ENCODE results near the gene CAMK1D.
"Not testable (repeated sequence)": the region's sequence is repeated elsewhere in the genome, so short reads cannot be mapped to it uniquely, and the experiment has no call there.

Gene CAMK1D

GRCh38 chr10:12332572-12333379, 16.6 kb upstream of the CAMK1D start:
- in situ Hi-C loops (cut with HindIII; ENCODE audit: low sequenced_read_pairs), result no loop called here
- no peak for TF ChIP-seq CTCF (IDR thresholded peaks at IDR 0.05; ENCODE audit: low read depth, low read length, missing control alignments)
- H3K4me3 ChIP-seq (ENCODE audit: low read depth, low read length), result no peak overlapping the region
- DNase-seq (ENCODE audit: low read depth), result no peak

GRCh38 chr10:12333380-12334185, 15.8 kb upstream of the CAMK1D start:
- DNase-seq (ENCODE audit: low read depth), result peak; percentile 98
- no peak overlapping the region for H3K4me3 ChIP-seq (ENCODE audit: low read depth, low read length)
- TF ChIP-seq CTCF (IDR thresholded peaks at IDR 0.05; ENCODE audit: low read depth, low read length, missing control alignments), result no peak
- in situ Hi-C loops (cut with HindIII; ENCODE audit: low sequenced_read_pairs), result no loop called here

- in situ Hi-C loops (cut with HindIII; ENCODE audit: low sequenced_read_pairs), result no loop called here
- no peak for TF ChIP-seq CTCF (IDR thresholded peaks at IDR 0.05; ENCODE audit: low read depth, low read length, missing control alignments)
- H3K4me3 ChIP-seq (ENCODE audit: low read depth, low read length), result no peak overlapping the region
- no peak for DNase-seq (ENCODE audit: low read depth)
Measured at GRCh38 chr10:12334186-12334530, 15.2 kb upstream of the CAMK1D start.

GRCh38 chr10:12335169-12335568, 14.2 kb upstream of the CAMK1D start:
- in situ Hi-C loops (cut with HindIII; ENCODE audit: low sequenced_read_pairs); H3K4me3 ChIP-seq (ENCODE audit: low read depth, low read length); DNase-seq (ENCODE audit: low read depth): not testable (repeated sequence)

- no peak for TF ChIP-seq CTCF (IDR thresholded peaks at IDR 0.05; ENCODE audit: low read depth, low read length, missing control alignments)
- H3K4me3 ChIP-seq (ENCODE audit: low read depth, low read length), result no peak overlapping the region
- in situ Hi-C loops (cut with HindIII; ENCODE audit: low sequenced_read_pairs), result no loop called here
- peak; percentile 28 for DNase-seq (ENCODE audit: low read depth)
Measured at GRCh38 chr10:12337453-12338372, 11.6 kb upstream of the CAMK1D start.

GRCh38 chr10:12338981-12339380, 10.4 kb upstream of the CAMK1D start:
- DNase-seq (ENCODE audit: low read depth), result no peak
- in situ Hi-C loops (cut with HindIII; ENCODE audit: low sequenced_read_pairs), result no loop called here

More at GRCh38 chr10:12338981-12339380, 10.4 kb upstream of the CAMK1D start:
- TF ChIP-seq CTCF (IDR thresholded peaks at IDR 0.05; ENCODE audit: low read depth, low read length, missing control alignments), result no peak
- no peak overlapping the region for H3K4me3 ChIP-seq (ENCODE audit: low read depth, low read length)

Data from astrocyte of the cerebellum (primary cell).